Endothelial cell of umbilical vein (primary cell): ENCODE results near the gene ZNF783.

Source experiments
- CTCF ChIP-seq, 2 donors: IDR thresholded peaks; 1 replicate in 1 of 2; 2 replicates in 1 of 2; pipeline ENCODE4 v1.5.1; 2011; ENCODE audit warnings: low read length in 2 of 2, mild to moderate bottlenecking in 2 of 2, moderate library complexity in 2 of 2, control low read depth in 1 of 2, inconsistent platforms in 1 of 2, low read depth in 1 of 2; ENCODE audit not compliant: insufficient read depth in 1 of 2; ENCODE audit errors: extremely low read depth in 1 of 2
- POLR2A ChIP-seq: IDR thresholded peaks from 2 replicates; pipeline ENCODE4 v1.6.1; 2012; ENCODE audit warnings: low read depth, mild to moderate bottlenecking, control low read depth, low read length
- POLR2AphosphoS5 ChIP-seq: IDR thresholded peaks from 2 replicates; pipeline ENCODE4 v1.6.1; 2012; ENCODE audit warnings: low read depth, mild to moderate bottlenecking, control low read depth, low read length, moderate library complexity; ENCODE audit not compliant: insufficient read depth

- no peak for TF ChIP-seq POLR2AphosphoS5
- TF ChIP-seq POLR2A: no peak
- TF ChIP-seq CTCF (IDR thresholded peaks at IDR 0.05; ENCODE audit: extremely low read depth in 1 of 2, insufficient read depth in 1 of 2, low read depth in 1 of 2, low read length in 2 of 2): no peak
Observed at GRCh38 chr7:149296368-149296767, 34.4 kb downstream of the ZNF783 start.
